HEK293 (cell line): ENCODE measurements around the gene SLC6A1.

Source experiments
- CTCF ChIA-PET: fragments of 350-600 bp; formaldehyde crosslinking; extraction: SDS; loops from one replicate; lab custom pipeline; 2021; ENCODE audit warnings: antibody characterized with exemption; lab: Yijun Ruan, JAX
- POLR2A ChIA-PET: fragments of 300-600 bp; formaldehyde crosslinking; extraction: SDS; loops from one replicate; lab custom pipeline; 2020; ENCODE audit warnings: antibody characterized with exemption, inconsistent platforms; lab: Yijun Ruan, JAX
- H3K27ac ChIP-seq: fragments of 200-500 bp; sonication (Bioruptor generic); 2 replicates; pipeline ENCODE4 v1.5.1; 2014; ENCODE audit warnings: low read depth, low read length, control low read depth, inconsistent platforms; ENCODE audit errors: extremely low read depth
- H3K36me3 ChIP-seq, 2 experiments: fragments of 200-500 bp in 1 of 2; sonication (Bioruptor generic) in 1 of 2; 1 replicate in 1 of 2; 2 replicates in 1 of 2; pipeline ENCODE4 v1.5.1; 2014 to 2017; ENCODE audit warnings: inconsistent platforms in 2 of 2, low read length in 2 of 2; ENCODE audit not compliant: control insufficient read depth in 2 of 2, insufficient read depth in 1 of 2
- H3K4me1 ChIP-seq: fragments of 200-500 bp; sonication (Bioruptor generic); 2 replicates; pipeline ENCODE4 v1.5.1; 2014; ENCODE audit warnings: mild to moderate bottlenecking, low read length, inconsistent platforms; ENCODE audit not compliant: control insufficient read depth, insufficient read depth
- H3K4me3 ChIP-seq: 2 replicates; pipeline ENCODE4 v1.5.1; 2011; ENCODE audit warnings: low read depth, mild to moderate bottlenecking, control low read depth, low read length, moderate library complexity
- H3K9me3 ChIP-seq: fragments of 200-500 bp; sonication (Bioruptor generic); 2 replicates; pipeline ENCODE4 v1.5.1; 2014; ENCODE audit warnings: low read depth, low read length, inconsistent platforms; ENCODE audit not compliant: control insufficient read depth, insufficient read depth
- GLIS1 ChIP-seq: fragments of 450-650 bp; formaldehyde crosslinking; IDR thresholded peaks from 2 replicates; pipeline ENCODE4 v1.5.1; 2016; ENCODE audit warnings: missing biosample characterization, missing genetic modification characterization
- KLF8 ChIP-seq: fragments of 450-650 bp; formaldehyde crosslinking; IDR thresholded peaks from 2 replicates; pipeline ENCODE4 v1.5.1; 2016; ENCODE audit warnings: missing biosample characterization, missing genetic modification characterization
- SP2 ChIP-seq: fragments of 450-650 bp; formaldehyde crosslinking; IDR thresholded peaks from 2 replicates; pipeline ENCODE4 v1.5.1; 2016; ENCODE audit warnings: missing biosample characterization, missing genetic modification characterization
- ZBTB17 ChIP-seq: fragments of 450-650 bp; formaldehyde crosslinking; IDR thresholded peaks from 2 replicates; pipeline ENCODE4 v1.5.1; 2016; ENCODE audit warnings: missing biosample characterization, missing genetic modification characterization
- ZBTB21 ChIP-seq: fragments of 450-650 bp; formaldehyde crosslinking; IDR thresholded peaks from 2 replicates; pipeline ENCODE4 v1.5.1; 2017; ENCODE audit warnings: missing biosample characterization, missing genetic modification characterization
- ZNF202 ChIP-seq: fragments of 450-650 bp; formaldehyde crosslinking; IDR thresholded peaks from 2 replicates; pipeline ENCODE4 v1.5.1; 2016; ENCODE audit warnings: missing biosample characterization, missing genetic modification characterization, borderline replicate concordance
- ZNF544 ChIP-seq: fragments of 450-650 bp; formaldehyde crosslinking; IDR thresholded peaks from 2 replicates; pipeline ENCODE4 v1.5.0; 2017; ENCODE audit warnings: missing biosample characterization, missing genetic modification characterization
- ZNF558 ChIP-seq: fragments of 450-650 bp; formaldehyde crosslinking; IDR thresholded peaks from 2 replicates; pipeline ENCODE4 v1.5.1; 2016; ENCODE audit warnings: missing biosample characterization, missing genetic modification characterization
- ZNF560 ChIP-seq: fragments of 450-650 bp; formaldehyde crosslinking; IDR thresholded peaks from 2 replicates; pipeline ENCODE4 v1.5.1; 2017; ENCODE audit warnings: missing biosample characterization, missing genetic modification characterization, borderline replicate concordance
- ZNF623 ChIP-seq: fragments of 450-650 bp; formaldehyde crosslinking; IDR thresholded peaks from 2 replicates; pipeline ENCODE4 v1.5.1; 2016; ENCODE audit warnings: missing biosample characterization, missing genetic modification characterization
- ZNF677 ChIP-seq: fragments of 450-650 bp; IDR thresholded peaks from 2 replicates; pipeline ENCODE4 v1.5.0; 2018; ENCODE audit warnings: missing biosample characterization, mild to moderate bottlenecking, missing genetic modification characterization, moderate library complexity
- ZNF791 ChIP-seq: fragments of 450-650 bp; formaldehyde crosslinking; IDR thresholded peaks from 2 replicates; pipeline ENCODE4 v1.5.1; 2016; ENCODE audit warnings: missing biosample characterization, missing genetic modification characterization
- ZNF843 ChIP-seq: fragments of 450-650 bp; formaldehyde crosslinking; IDR thresholded peaks from 2 replicates; pipeline ENCODE4 v1.5.1; 2016; ENCODE audit warnings: missing biosample characterization, missing genetic modification characterization
- ZSCAN23 ChIP-seq: fragments of 450-650 bp; formaldehyde crosslinking; IDR thresholded peaks from 2 replicates; pipeline ENCODE4 v1.5.1; 2016; ENCODE audit warnings: missing biosample characterization, missing genetic modification characterization
- ZXDB ChIP-seq: fragments of 450-650 bp; formaldehyde crosslinking; IDR thresholded peaks from 2 replicates; pipeline ENCODE4 v1.5.1; 2016; ENCODE audit warnings: missing biosample characterization, missing genetic modification characterization
- TF ChIP-seq, protein P1 (sequence below): fragments of 450-650 bp; formaldehyde crosslinking; IDR thresholded peaks from 2 replicates; pipeline ENCODE4 v1.5.1; 2016; ENCODE audit warnings: missing biosample characterization, missing genetic modification characterization, borderline replicate concordance
- TF ChIP-seq, protein P2 (sequence below): fragments of 450-650 bp; formaldehyde crosslinking; IDR thresholded peaks from 2 replicates; pipeline ENCODE4 v1.5.1; 2016; ENCODE audit warnings: missing biosample characterization, missing genetic modification characterization
- TF ChIP-seq, protein P3 (sequence below): fragments of 450-650 bp; formaldehyde crosslinking; IDR thresholded peaks from 2 replicates; pipeline ENCODE4 v1.5.1; 2017; ENCODE audit warnings: missing biosample characterization, missing genetic modification characterization
- TF ChIP-seq, protein P4 (sequence below): fragments of 450-650 bp; formaldehyde crosslinking; IDR thresholded peaks from 2 replicates; pipeline ENCODE4 v1.5.1; 2016; ENCODE audit warnings: missing biosample characterization, missing genetic modification characterization
- TF ChIP-seq, protein P5 (sequence below): fragments of 450-650 bp; formaldehyde crosslinking; IDR thresholded peaks from 2 replicates; pipeline ENCODE4 v1.5.1; 2016; ENCODE audit warnings: missing biosample characterization, missing genetic modification characterization

The SLC6A1 gene

DNA sequence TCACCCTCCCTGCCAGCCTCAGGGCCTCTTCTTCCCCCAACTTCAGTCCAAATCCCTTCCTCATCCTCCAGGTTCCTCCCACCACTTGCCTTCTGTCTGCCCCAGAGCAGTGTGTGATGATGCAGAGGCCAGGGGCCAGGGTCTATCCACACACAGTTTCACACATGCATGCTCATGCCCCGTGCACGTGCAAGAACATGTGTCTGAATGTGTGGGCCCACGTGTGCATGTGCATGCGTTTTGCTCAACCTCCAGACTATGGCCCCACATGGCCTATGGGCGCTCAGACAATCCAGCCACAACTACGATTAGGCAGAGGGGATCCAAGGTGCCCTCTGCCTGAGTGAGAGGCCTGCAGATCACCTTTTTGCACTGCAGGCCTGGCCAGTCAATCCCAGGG lies 32.3 kb upstream of the SLC6A1 start:
- TF ChIP-seq, protein P1, sequence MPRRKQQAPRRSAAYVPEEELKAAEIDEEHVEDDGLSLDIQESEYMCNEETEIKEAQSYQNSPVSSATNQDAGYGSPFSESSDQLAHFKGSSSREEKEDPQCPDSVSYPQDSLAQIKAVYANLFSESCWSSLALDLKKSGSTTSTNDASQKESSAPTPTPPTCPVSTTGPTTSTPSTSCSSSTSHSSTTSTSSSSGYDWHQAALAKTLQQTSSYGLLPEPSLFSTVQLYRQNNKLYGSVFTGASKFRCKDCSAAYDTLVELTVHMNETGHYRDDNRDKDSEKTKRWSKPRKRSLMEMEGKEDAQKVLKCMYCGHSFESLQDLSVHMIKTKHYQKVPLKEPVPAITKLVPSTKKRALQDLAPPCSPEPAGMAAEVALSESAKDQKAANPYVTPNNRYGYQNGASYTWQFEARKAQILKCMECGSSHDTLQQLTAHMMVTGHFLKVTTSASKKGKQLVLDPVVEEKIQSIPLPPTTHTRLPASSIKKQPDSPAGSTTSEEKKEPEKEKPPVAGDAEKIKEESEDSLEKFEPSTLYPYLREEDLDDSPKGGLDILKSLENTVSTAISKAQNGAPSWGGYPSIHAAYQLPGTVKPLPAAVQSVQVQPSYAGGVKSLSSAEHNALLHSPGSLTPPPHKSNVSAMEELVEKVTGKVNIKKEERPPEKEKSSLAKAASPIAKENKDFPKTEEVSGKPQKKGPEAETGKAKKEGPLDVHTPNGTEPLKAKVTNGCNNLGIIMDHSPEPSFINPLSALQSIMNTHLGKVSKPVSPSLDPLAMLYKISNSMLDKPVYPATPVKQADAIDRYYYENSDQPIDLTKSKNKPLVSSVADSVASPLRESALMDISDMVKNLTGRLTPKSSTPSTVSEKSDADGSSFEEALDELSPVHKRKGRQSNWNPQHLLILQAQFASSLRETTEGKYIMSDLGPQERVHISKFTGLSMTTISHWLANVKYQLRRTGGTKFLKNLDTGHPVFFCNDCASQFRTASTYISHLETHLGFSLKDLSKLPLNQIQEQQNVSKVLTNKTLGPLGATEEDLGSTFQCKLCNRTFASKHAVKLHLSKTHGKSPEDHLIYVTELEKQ (tag by site-specific recombination) = no peak
- TF ChIP-seq ZBTB17 (tag by site-specific recombination) (peak; percentile 66), SP2 (no peak), ZXDB (tag by site-specific recombination) (no peak), KLF8 (tag by site-specific recombination) (no peak)
- TF ChIP-seq, protein P2, sequence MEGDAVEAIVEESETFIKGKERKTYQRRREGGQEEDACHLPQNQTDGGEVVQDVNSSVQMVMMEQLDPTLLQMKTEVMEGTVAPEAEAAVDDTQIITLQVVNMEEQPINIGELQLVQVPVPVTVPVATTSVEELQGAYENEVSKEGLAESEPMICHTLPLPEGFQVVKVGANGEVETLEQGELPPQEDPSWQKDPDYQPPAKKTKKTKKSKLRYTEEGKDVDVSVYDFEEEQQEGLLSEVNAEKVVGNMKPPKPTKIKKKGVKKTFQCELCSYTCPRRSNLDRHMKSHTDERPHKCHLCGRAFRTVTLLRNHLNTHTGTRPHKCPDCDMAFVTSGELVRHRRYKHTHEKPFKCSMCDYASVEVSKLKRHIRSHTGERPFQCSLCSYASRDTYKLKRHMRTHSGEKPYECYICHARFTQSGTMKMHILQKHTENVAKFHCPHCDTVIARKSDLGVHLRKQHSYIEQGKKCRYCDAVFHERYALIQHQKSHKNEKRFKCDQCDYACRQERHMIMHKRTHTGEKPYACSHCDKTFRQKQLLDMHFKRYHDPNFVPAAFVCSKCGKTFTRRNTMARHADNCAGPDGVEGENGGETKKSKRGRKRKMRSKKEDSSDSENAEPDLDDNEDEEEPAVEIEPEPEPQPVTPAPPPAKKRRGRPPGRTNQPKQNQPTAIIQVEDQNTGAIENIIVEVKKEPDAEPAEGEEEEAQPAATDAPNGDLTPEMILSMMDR (tag by site-specific recombination) = no peak
- Histone ChIP-seq H3K4me3 (no peak overlapping the region), H3K9me3 (no peaks in the 10 kb centered on the region), H3K4me1 (peaks cover 2% of the 10 kb centered on the region; the same call in 1 of the 2 replicates), H3K36me3 (no peaks in the 10 kb centered on the region), H3K27ac (no peak overlapping the region)
- CTCF ChIA-PET = interaction anchor here (1.5 kb wide), 1 partner anchor 9 kb away, joined by 3 read pairs; no protein-coding TSS in a partner anchor
- POLR2A ChIA-PET = no interaction called here

DNA sequence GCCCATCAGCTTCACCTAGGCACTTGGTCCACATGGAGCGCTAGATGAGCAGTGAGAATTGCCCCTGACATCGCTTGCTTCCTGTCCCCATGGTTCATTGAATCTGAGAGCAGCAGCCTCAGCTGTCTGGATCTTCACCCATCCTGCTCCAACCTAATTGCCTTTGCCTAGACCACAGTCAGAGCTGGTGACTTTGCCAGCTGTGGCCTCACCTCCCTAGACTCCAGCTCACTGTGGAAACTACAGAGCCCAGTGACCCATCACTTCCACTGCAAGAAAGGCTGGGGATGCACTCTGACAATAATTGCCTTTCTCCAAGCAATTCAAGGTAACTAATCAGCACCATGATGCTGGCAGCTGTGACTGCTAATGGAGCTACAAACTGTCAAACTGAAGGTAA lies 30.6 kb upstream of the SLC6A1 start:
- H3K36me3 ChIP-seq = no peaks in the 10 kb centered on the region
- no peak overlapping the region for H3K27ac ChIP-seq
- H3K9me3 ChIP-seq = no peaks in the 10 kb centered on the region
- no peak overlapping the region for H3K4me3 ChIP-seq
- POLR2A ChIA-PET = no interaction called here
- CTCF ChIA-PET = interaction anchor here (0.6 to 2.7 kb wide), 2 partner anchors 21 to 79 kb away, joined by 3 to 14 read pairs; no protein-coding TSS in a partner anchor
- no peak for TF ChIP-seq ZNF560
- no peak for TF ChIP-seq GLIS1 (tag by site-specific recombination)
- TF ChIP-seq, all 188 proteins: peak for 0
- H3K4me1 ChIP-seq = peaks cover 2% of the 10 kb centered on the region; the same call in 1 of the 2 replicates

DNA sequence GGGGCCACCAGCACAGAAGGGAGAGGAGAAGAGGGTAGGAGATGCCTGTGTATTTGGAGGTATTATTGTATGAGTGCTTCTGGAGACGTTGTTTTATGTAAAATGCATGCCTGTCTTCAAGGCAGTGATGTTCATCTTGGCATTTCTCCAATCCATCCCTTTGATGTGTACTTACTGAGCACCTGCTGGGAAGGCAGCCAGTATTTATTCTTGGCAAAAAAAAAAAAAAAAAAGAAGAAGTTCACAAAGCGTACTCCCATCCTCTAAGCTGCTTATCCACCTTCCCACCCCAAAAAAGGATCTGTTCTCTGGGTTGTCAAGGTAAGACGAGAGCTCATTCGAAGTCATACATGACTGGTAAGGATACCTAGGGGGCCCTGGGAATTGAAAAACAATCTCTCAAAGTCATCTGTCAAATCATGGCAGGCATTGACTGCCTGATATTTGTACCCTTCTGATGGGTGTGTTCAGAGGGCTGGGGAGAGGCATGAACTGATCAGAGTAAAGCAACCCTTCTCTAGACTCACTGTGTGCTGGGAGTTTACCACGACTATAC lies 30.0 kb upstream of the SLC6A1 start:
- no peaks in the 10 kb centered on the region for H3K9me3 ChIP-seq
- no peak overlapping the region for H3K27ac ChIP-seq
- CTCF ChIA-PET = interaction anchor here (0.6 to 2.7 kb wide), 3 partner anchors 8 to 78 kb away, joined by 3 to 14 read pairs (median 4); no protein-coding TSS in a partner anchor
- no peaks in the 10 kb centered on the region for H3K36me3 ChIP-seq
- no peak overlapping the region for H3K4me3 ChIP-seq
- peaks cover 2% of the 10 kb centered on the region; the same call in 1 of the 2 replicates for H3K4me1 ChIP-seq
- POLR2A ChIA-PET = interaction anchor here (0.6 kb wide), 1 partner anchor 1340 kb away, joined by 3 read pairs; no protein-coding TSS in a partner anchor
- TF ChIP-seq, protein P3, sequence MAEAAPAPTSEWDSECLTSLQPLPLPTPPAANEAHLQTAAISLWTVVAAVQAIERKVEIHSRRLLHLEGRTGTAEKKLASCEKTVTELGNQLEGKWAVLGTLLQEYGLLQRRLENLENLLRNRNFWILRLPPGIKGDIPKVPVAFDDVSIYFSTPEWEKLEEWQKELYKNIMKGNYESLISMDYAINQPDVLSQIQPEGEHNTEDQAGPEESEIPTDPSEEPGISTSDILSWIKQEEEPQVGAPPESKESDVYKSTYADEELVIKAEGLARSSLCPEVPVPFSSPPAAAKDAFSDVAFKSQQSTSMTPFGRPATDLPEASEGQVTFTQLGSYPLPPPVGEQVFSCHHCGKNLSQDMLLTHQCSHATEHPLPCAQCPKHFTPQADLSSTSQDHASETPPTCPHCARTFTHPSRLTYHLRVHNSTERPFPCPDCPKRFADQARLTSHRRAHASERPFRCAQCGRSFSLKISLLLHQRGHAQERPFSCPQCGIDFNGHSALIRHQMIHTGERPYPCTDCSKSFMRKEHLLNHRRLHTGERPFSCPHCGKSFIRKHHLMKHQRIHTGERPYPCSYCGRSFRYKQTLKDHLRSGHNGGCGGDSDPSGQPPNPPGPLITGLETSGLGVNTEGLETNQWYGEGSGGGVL = no peak
- no peak for TF ChIP-seq ZXDB (tag by site-specific recombination)
- no peak for TF ChIP-seq ZNF202 (tag by site-specific recombination)
- TF ChIP-seq ZNF843 = no peak
- TF ChIP-seq ZNF677 (tag by site-specific recombination) = no peak
- TF ChIP-seq, protein P4, sequence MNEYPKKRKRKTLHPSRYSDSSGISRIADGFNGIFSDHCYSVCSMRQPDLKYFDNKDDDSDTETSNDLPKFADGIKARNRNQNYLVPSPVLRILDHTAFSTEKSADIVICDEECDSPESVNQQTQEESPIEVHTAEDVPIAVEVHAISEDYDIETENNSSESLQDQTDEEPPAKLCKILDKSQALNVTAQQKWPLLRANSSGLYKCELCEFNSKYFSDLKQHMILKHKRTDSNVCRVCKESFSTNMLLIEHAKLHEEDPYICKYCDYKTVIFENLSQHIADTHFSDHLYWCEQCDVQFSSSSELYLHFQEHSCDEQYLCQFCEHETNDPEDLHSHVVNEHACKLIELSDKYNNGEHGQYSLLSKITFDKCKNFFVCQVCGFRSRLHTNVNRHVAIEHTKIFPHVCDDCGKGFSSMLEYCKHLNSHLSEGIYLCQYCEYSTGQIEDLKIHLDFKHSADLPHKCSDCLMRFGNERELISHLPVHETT = no peak
- no peak for TF ChIP-seq ZSCAN23 (tag by site-specific recombination)
- no peak for TF ChIP-seq ZNF623 (tag by site-specific recombination)
- TF ChIP-seq ZNF544 (tag by site-specific recombination) = no peak
- TF ChIP-seq, protein P5, sequence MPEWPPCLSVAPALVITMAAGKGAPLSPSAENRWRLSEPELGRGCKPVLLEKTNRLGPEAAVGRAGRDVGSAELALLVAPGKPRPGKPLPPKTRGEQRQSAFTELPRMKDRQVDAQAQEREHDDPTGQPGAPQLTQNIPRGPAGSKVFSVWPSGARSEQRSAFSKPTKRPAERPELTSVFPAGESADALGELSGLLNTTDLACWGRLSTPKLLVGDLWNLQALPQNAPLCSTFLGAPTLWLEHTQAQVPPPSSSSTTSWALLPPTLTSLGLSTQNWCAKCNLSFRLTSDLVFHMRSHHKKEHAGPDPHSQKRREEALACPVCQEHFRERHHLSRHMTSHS (tag by site-specific recombination) = no peak
- no peak for TF ChIP-seq ZBTB21 (tag by site-specific recombination)
- TF ChIP-seq ZBTB17 (tag by site-specific recombination) = no peak
- TF ChIP-seq ZNF560 = no peak
- TF ChIP-seq ZNF791 (tag by site-specific recombination) = no peak
- no peak for TF ChIP-seq ZNF558 (tag by site-specific recombination)
